GM21717 (cell line): Measurements from ENCODE around the gene SMYD2.

Experiments
- ATAC-seq: cut with Tn5 transposase; IDR thresholded peaks from one replicate; pipeline ENCODE4 v1.9.1; 2021; ENCODE audit warnings: mild to moderate bottlenecking, moderate library complexity; ENCODE audit not compliant: unreplicated experiment

SMYD2 gene

DNA sequence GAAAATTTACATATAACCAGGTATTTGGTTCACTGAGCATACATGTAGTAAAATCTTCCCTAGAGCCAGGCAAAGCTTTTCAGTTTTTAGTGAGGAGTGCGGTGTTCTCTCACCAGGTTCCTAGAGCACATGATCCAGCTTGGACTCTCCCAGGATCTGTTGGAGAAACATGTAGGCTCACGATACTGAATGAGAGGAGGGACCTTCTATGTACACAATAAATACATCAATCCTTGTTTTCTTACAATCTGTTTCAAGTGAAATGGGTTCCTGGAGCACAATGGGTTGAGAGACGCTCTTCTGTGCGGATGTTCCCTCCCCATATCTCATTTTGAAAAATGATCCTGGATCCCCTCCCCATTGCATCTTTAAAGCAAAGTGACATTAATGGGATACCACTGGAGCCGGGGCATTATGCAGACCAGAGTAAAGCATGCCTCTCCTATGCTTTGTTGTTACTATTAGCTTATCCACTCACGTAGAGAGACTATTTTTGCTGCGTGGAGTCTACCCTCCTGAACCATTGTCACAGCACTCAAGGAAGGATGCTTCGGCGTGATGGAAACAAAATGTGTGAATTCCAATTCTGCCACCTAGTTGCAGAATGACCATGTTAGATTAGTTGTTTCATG, 19.3 kb downstream of the SMYD2 start:
- no peak for ATAC-seq

- no peak for ATAC-seq
Observed at GRCh38 chr1:214301526-214301925, 20.6 kb downstream of the SMYD2 start.

- ATAC-seq = no peak
Observed at GRCh38 chr1:214303141-214303930, 22.4 kb downstream of the SMYD2 start.

DNA sequence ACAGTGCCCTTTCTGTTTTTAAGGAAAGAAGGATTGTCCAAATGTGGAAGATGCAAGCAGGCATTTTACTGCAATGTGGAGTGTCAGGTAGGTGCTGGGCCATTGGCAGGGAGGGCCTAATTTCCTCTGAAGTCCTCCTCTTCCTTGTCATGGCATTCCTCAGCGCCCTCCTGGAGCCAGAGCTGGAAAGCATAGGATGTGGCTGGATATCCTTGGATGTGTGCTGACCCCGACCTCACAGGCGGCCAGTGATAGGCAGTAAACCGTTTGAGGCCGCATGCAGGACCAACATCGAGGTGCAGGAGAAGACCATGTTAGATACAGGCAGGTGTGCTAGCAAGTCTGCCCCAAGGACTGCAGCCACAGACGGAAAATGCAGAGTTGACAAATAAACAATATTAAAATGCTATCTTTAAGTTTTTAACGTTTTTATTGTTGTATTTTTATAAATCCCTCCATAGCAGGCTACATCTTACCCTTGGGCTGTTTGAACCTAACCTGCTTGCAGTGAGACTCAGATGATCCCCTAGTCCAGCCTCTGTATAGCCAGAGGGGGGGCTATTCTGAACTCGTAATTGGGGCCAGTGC, 24.3 kb downstream of the SMYD2 start:
- ATAC-seq = no peak

DNA sequence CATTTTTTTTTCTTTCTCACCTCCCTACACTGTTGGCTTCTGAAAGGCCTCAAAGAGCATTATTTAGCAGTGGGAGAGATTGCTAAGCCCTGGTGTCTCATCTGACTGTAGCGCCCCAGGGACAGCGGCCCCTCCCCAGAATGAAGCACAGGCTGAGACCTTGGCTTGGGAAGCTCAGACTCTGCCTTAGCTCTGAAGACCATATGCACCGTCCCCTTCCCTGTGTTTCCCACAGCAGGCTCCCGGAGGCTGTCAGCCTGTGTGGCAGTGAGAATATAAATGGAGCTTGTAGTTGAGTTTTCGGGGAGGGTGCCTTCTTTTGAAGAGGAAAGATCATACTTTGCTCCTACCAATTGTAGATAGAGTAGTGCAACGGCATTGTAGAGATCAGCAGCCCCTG, 25.3 kb downstream of the SMYD2 start:
- ATAC-seq = no peak

GRCh38 chr1:214310010-214310409, 29.1 kb downstream of the SMYD2 start:
- ATAC-seq = peak; percentile 53

DNA sequence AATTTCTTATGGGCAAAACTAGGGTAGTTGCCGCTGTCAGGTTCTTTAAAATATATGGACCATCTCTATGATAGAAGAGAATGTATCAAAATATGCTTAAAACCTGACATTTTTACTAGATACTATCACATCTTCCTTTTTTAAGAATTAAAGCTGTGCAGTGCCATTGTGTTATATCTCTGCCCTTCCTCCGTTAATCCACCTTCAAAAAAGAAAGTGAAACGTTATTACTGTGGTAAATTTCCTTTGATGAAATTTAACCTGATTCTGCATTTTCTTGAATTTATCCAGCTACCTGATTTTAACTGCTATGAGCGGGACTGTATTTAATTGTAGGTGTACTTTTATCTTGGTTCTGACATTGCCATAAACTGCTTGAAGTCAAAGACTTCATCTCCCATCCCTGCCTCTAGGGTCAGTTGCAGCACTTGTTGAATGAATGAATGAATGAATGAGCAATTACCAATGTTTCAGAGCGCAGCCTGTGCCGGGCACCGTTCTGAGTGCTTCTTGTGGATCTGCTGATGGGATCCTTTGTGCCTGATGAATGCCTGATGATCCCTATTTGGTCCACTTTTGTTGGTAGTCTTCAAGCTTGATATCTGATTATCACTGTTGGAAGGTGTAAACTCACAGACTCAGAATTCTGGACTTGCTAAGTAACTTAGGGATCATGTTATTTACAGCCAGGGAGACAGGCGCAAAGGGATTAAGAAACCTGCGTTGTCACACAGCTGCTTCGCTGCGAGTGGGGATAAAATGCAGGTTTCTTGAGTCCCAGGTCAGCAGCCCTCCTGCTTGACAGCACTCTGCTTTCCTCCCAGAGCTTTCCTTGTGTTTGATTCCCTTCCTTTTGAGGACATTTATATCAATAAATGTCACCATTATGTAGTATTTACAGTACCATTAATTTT, 30.1 kb downstream of the SMYD2 start:
- ATAC-seq = no peak

DNA sequence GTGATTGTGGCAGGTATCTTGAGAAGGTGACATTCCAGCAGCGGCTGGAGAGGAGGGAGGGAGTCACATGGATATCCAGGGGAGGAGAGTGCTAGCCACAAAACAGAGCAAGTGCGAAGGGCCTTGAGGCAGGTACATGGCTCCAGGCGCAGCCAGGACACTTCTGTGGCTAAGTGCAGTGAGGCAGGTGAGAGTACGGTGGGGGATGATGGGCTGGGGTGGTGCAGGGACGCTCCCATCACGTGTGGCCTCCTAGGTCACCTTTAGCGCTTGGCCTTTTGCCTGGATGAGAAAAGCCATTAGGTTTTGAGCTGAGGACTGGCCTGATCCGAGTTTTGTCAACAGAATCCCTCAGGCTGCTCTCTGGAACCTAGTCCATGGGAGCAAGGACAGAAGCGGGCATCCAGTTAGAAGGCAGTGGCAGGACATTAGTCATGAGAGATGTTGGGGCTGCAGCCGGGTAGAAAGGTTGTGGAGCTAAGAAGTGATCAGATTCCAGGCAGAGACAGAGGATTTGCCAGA, 31.6 kb downstream of the SMYD2 start:
- ATAC-seq = no peak

DNA sequence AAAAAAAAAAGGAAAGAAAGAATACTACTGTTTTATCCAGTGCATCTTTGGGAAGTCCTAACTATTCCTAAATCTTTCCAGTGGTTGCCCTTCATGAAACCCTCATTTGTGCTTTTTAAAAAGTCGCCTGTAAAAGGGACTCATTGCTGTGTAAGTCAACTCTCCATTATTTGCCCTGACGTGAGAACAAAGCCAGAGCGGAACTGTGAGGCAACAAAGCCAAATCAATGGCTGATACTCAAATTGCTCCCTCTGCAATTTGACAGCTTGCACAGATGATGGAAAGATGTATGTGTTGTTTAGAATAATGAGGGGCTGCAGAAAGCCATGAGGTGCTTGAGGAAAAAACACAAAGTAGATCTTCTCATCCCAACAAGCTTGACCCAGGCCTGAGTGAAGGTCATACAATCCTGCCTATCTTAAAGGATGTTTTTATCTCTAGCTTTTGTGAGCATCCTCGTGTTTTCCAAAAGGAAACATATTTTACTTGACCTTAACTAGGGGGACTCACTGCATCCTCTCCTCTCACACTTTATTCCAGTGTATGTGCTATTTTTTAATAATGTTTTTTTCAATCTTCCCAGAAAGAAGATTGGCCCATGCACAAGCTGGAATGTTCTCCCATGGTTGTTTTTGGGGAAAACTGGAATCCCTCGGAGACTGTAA, 33.4 kb downstream of the SMYD2 start:
- ATAC-seq = no peak

GRCh38 chr1:214316593-214316992, 35.6 kb downstream of the SMYD2 start:
- ATAC-seq = no peak

DNA sequence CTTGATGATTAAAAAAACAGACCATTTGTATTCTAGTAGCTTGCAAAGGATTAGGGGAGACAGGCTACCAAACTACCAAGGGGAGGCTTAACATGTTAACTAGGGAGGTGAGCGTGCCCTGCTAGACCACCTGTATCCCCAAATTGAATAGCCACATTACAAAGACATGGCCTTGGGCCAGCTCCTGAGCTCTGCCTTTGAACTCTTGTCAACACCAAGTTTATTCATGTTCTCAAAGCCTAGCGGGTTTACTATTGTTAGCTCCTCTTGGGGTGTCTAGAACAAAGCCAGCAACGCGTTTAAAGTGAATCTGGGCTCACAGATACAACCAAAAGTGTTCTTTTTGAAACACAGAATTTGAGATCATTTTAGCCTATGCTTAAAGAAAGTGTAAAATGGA, 36.3 kb downstream of the SMYD2 start:
- ATAC-seq = no peak

DNA sequence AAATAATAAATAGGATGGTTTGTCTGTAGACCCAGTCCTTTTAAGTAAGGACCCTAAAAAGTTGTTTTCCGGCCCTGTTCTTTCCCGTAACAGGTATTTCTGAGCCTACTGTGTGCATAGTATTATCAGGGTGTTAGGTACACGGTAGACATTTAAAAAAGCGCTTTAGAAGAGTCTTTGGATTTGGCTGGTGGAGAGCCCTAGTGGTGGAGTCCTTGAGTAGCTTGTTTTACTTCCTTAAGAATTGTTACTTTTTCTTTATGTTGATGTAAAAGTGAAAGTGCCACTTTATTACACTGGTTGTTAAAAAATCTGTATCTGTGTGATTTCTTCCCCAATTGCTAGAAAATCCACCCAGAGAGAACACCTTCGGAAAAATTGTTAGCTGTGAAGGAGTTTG, 36.8 kb downstream of the SMYD2 start:
- no peak for ATAC-seq

DNA sequence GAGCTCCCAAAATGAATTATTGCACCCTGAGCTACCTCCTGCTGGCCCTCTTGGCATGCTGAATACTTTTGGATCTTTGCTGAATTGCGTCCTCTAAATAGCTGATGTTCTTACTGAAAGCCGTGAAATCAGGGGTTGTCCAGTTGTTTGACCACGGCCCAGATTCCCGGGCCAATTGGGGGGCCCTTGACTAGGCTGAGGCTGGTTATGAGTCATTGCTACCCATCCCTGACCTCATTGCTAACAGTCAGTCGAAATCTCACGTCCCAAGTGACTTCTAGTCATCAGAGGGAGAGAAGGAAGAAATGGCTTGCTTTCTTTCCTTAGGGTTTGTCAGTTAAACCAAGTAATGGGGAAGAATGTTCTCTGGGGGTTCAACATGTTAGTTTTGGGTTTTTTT, 37.4 kb downstream of the SMYD2 start:
- no peak for ATAC-seq

- no peak for ATAC-seq
Observed at GRCh38 chr1:214318956-214319736, 38.2 kb downstream of the SMYD2 start.

DNA sequence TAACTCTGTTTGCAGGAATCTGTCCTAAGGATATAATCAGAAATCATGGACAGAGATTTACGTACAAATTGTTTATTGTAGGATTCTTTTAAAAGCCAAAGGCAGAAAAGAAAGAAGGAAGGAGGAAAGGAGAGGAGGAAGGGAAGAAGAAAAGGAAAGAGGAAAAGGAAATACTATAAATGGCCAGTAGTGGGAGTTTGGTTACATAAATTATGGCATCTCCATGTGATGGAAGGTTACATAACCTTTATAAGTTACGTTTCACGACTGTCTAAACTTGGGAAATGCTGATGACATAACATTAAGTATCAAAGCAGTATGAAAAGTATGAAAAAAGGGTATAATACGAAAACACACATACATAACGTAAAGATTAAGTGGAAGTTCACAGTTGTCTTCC, 39.0 kb downstream of the SMYD2 start:
- ATAC-seq = no peak

GRCh38 chr1:214321705-214322453, 40.9 kb downstream of the SMYD2 start:
- peak; percentile 60 for ATAC-seq

DNA sequence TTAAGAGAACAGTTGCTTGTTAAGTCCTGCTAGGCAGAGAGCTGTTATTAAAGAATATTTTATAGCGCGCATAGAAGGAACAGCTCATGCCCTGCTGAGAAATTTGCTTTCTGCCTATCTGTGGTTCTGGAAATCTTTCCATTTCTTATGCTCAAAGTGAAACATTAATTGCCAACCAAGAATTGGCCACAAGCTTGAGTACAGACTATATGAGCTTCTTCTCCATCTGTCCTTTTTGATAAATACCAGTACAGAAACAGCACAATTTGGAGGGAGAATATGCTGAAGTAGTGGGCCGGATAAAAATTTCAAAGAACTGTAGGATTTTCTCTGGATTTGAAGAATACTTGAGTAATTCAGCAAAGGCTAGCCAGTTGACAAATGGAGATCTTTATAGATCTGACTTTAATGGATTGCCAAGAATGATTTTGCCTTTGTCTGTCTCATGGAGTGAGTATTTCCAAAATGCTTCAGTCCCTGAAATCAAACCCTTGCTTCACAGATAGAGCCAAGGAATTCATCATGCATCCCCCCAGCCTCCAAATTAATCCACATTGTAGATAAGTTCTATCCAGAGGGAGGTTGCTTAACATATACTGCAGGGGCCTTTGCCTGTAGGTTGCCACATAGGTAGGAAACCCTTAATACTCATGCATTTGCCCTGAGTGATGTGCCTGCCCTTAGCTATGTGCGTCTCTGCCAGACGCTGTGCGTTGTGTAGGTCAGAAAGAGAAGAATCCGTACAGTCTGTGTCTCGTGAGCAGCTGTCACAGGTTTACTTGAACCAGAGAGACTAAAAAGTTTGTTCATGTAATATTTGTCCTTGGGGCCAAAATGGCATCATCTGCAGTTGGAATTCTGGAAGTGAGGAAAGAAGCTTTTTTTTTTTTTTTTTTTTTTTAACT, 44.2 kb downstream of the SMYD2 start:
- no peak for ATAC-seq

GRCh38 chr1:214326406-214326805, 45.4 kb downstream of the SMYD2 start:
- ATAC-seq = no peak
